NB4 (cell line): ENCODE measurements around the gene DAZAP1.

Source experiments
- MYC ChIP-seq: IDR thresholded peaks from 2 replicates; pipeline ENCODE4 v1.6.1; 2011; ENCODE audit warnings: low read depth, low read length
- POLR2A ChIP-seq: IDR thresholded peaks from 2 replicates; pipeline ENCODE4 v1.6.1; 2011; ENCODE audit warnings: mild to moderate bottlenecking; ENCODE audit not compliant: insufficient read length; ENCODE audit errors: extremely low read depth
- TF ChIP-seq, protein P1 (sequence below): IDR thresholded peaks from one replicate; pipeline ENCODE4 v1.5.1; 2012; ENCODE audit warnings: low read depth, low read length
- TF ChIP-seq, protein P2 (sequence below): IDR thresholded peaks from 2 replicates; pipeline ENCODE4 v1.6.1; 2011; ENCODE audit warnings: low read depth, low read length

GRCh38 chr19:1416014-1416841, 8.8 kb downstream of the DAZAP1 start:
- TF ChIP-seq, protein P1, sequence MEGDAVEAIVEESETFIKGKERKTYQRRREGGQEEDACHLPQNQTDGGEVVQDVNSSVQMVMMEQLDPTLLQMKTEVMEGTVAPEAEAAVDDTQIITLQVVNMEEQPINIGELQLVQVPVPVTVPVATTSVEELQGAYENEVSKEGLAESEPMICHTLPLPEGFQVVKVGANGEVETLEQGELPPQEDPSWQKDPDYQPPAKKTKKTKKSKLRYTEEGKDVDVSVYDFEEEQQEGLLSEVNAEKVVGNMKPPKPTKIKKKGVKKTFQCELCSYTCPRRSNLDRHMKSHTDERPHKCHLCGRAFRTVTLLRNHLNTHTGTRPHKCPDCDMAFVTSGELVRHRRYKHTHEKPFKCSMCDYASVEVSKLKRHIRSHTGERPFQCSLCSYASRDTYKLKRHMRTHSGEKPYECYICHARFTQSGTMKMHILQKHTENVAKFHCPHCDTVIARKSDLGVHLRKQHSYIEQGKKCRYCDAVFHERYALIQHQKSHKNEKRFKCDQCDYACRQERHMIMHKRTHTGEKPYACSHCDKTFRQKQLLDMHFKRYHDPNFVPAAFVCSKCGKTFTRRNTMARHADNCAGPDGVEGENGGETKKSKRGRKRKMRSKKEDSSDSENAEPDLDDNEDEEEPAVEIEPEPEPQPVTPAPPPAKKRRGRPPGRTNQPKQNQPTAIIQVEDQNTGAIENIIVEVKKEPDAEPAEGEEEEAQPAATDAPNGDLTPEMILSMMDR = no peak
- TF ChIP-seq POLR2A (no peak), MYC (no peak)
- TF ChIP-seq, protein P2, sequence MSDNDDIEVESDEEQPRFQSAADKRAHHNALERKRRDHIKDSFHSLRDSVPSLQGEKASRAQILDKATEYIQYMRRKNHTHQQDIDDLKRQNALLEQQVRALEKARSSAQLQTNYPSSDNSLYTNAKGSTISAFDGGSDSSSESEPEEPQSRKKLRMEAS = no peak
